Middle frontal gyrus (tissue), 1 donor: ENCODE results near the gene CTBP1.

Source experiments
- DNase-seq: peaks from one replicate; pipeline ENCODE4 v3.0.0-alpha.2; 2015; ENCODE audit warnings: low spot score; ENCODE audit errors: extremely low spot score

CTBP1 gene

GRCh38 chr4:1211891-1212545 is 36.9 kb downstream of the CTBP1 start:
- DNase-seq, result no peak

GRCh38 chr4:1211371-1211770 is 37.6 kb downstream of the CTBP1 start:
- no peak for DNase-seq

DNA sequence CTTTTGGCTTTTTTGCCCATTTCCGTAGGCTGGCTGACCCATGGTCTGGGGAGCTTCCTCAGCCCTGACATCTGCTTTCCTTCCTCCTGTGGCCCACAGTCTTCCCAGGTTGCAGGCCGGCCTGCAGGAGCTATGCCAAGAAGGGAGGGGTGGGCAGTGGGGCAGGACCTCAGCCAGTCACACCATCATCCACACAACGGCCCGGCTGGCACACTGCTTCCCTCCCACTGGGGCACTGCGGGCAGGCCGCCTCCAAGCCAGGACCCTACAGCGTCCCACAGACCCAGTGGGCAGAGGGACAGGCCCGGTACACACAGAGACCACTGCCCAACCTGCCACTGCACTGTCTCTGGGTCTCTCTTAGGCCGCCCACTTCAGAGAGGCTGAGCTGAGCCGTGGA is 38.0 kb downstream of the CTBP1 start:
- DNase-seq, result no peak

DNA sequence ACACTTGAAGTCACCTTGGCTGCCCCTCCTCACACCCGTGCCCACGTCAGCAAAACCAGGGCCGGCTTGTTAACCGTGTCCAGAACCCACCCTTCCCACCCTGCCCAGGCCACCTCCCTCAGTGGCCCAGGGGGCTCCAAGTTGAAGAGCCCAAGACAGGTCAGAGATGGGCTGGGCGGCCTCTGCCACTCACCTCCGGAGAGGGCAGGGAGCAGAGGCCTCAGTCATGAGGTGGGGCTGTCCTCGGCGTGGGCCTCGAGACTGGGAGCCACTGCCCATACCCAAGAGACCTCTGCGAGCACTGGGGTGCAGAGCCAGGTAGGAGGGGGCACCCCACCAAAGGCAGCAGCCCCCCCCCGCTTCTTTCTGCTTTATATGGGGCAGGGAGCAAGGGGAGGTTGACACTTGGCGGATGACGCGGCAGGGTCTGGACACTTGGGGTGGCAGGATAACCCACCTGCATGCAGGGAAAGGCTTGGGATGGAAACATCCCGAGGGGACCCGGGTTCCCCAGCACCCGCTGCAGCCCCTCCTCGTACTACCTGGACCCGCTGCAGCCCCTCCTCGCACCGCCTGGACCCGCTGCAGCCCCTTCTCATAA is 38.6 kb downstream of the CTBP1 start:
- no peak for DNase-seq

DNA sequence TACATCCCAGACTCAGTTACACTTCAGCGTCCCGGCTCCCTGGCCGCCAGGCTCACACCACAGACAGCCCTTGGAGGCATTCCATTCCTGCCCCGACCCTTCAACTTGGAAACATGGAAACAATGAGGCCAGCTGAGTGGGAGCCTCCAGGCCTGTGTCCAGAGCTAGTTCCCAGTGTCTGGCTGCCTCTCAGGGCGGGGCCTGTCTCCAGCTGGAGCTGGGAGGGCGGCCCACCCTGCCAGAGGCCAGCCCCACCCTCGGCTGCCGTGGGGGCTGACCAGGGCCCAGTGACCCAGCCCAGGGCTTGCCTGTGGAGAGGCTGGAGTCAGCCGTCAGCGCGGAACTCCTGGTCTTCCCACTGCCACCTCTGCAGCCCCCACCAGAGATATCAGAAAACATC is 39.1 kb downstream of the CTBP1 start:
- DNase-seq, result no peak

- DNase-seq, result no peak
Observed at GRCh38 chr4:1208970-1209704, 39.8 kb downstream of the CTBP1 start.

DNA sequence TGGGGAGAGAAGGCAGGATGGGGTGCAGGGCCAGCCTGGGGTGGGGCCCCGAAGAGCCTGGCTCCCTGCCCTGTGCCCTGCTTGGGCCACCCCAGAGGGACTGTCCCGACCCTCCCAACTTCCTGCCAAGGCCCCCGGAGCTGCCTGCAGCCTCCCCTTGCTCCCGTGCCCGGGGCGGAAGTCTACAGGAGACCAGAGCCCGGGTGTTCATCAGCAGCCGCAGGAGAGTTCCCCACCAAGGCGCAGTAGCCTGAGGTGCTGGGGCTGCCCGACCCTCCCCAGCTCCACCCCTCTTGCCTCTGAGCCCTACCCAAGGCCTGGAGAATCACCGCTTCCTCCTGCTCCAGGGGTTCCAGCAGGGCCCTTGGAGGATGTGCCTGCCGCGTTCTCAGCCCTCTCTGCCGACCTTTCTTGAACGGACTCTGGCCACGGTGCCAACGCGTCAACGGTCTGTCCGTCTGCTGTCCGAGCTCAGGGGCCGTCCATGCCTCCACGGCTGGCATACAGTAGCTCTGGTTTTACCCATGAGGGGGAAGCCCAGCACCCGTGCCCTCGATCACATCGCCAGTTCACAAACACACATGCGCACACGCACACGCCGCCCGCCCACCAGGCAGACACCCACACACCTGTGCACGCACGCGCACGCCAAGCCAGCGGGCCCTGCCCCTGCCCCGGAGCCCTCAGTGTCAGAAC is 40.5 kb downstream of the CTBP1 start:
- no peak for DNase-seq

- DNase-seq, result no peak
Observed at GRCh38 chr4:1207603-1208265, 41.2 kb downstream of the CTBP1 start.

GRCh38 chr4:1207157-1207470 is 41.8 kb downstream of the CTBP1 start:
- DNase-seq, result no peak

GRCh38 chr4:1206299-1207156 is 42.4 kb downstream of the CTBP1 start:
- no peak for DNase-seq

GRCh38 chr4:1205586-1206298 is 43.2 kb downstream of the CTBP1 start:
- no peak for DNase-seq

- DNase-seq, result no peak
Observed at GRCh38 chr4:1204828-1205585, 43.9 kb downstream of the CTBP1 start.

GRCh38 chr4:1204286-1204827 is 44.6 kb downstream of the CTBP1 start:
- DNase-seq, result no peak

- no peak for DNase-seq
Observed at GRCh38 chr4:1203026-1203616, 45.8 kb downstream of the CTBP1 start.

- DNase-seq, result no peak
Observed at GRCh38 chr4:1202526-1203011, 46.4 kb downstream of the CTBP1 start.

- no peak for DNase-seq
Observed at GRCh38 chr4:1201851-1202525, 46.9 kb downstream of the CTBP1 start.

DNA sequence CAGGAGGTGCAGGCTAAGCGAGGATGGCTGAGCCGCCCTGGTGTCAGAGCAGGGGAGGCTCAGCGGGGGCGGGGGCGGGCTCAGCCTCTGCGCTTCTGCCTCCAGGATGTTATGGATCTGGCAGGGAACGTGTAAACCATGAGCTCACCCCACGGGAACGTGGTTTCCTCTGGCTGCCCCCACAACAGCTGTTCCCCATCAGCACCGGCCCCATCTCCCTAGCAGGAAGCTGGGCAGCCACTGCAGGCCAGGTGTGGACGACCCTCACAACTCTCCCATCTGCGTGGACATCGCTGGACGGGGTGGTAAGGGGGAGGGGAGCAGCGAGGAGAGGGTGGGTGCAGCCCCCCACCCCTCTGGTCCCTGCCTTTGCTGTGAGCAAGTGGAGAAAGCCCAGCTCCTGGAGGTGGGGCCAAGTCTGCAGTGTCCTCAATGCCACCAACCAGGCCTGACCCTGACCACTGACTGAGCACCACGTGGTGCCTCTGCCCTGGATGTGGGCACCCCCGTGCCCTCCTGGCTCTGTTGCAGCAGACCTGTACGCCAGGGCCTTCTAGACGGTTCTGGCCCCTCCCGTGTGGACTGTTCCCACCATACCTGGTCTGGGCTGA is 48.4 kb downstream of the CTBP1 start:
- DNase-seq, result no peak
